Measurements from ENCODE around the gene TRIM67. TPM values are rescaled to one million over a fixed set of nuclear protein-coding genes. Genes with fewer than 3 reads are reported as not detected.

The TRIM67 gene
- total and polyA plus RNA-seq, 9 of the 15 experiments (the other 6 are each of a cell fraction or from before 2014, with no cell fraction given): 0.04 to 0.60 (median 0.31) TPM

DNA sequence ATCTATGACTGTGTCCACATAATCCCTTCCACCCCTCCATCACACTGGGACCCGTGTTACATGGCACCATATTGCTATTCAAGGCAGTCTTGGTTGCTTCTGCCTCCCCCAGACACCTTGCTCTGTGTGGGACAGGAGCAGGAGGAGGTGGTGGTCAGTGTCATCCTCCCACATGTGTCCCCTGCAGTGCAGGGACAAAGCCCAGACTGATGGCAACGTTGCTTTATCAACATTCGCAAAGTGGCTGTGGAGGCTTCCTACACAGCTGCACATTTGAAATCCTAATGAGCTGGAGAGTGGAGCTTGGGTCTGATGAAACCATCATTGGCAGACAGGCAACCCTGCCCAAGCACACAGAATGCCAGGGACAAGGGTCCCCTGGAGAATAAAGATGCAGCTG is 26.2 kb downstream of the TRIM67 start:
- Histone ChIP-seq H3K36me3 (ENCODE audit: control insufficient read depth, insufficient read depth, low read length) (no peaks in the 10 kb centered on the region), H3K4me1 (replicated peaks in 1 of 2; ENCODE audit: control insufficient read depth in 2 of 2, insufficient read depth in 2 of 2, low read length in 2 of 2) (no peaks in the 10 kb centered on the region; a peak in 3 of 5 replicates), H3K9me3 (replicated peaks; ENCODE audit: control insufficient read depth, insufficient read depth, low read depth, low read length) (no peaks in the 10 kb centered on the region), H3K27ac (ENCODE audit: extremely low read depth, low read depth, low read length) (no peak overlapping the region), H3K27me3 (ENCODE audit: control insufficient read depth in 2 of 2, insufficient read depth in 2 of 2, low read length in 2 of 2) (peaks cover 56 to 89% of the 10 kb centered on the region in 2 experiments), H2AFZ (ENCODE audit: low read depth, low read length) (no peak overlapping the region), H3K9me1 (ENCODE audit: control insufficient read depth, insufficient read depth, low read length) (no peaks in the 10 kb centered on the region), H4K20me1 (replicated peaks; ENCODE audit: control insufficient read depth, insufficient read depth, low read length) (peaks cover 6% of the 10 kb centered on the region; the same call in 1 of the 2 replicates), H3K4me3 (no peak overlapping the region), H3K4me2 (ENCODE audit: insufficient read depth, low read length) (no peak overlapping the region), H3K79me2 (ENCODE audit: control insufficient read depth, insufficient read depth, low read length) (no peaks in the 10 kb centered on the region), H3K9ac (ENCODE audit: insufficient read depth in 1 of 2, low read depth in 2 of 2, low read length in 2 of 2) (no peak overlapping the region)
- 4% methylated on average over 3 of the region's 3 CpGs for WGBS (ENCODE audit: insufficient coverage, low coverage, missing lambda C conversion rate)
- intact Hi-C loops (cut with micrococcal nuclease) (no loop called here), in situ Hi-C loops (cut with MboI) (no loop called here)
- ATAC-seq (no peak), DNase-seq (ENCODE audit: extremely low read depth in 1 of 4, low spot score in 3 of 4) (no peak), FAIRE-seq (no peak)
- POLR2A ChIA-PET: interaction anchor here (0.6 to 1.3 kb wide), 5 partner anchors 9 to 607 kb away, joined by 3 to 4 read pairs (median 3); no protein-coding TSS in a partner anchor
- no TSS peak for BruUV-seq (replicated peaks)
- CTCF ChIA-PET (ENCODE audit: low intra/inter-chr PET ratio): no interaction called here
- TF ChIP-seq, protein P1, sequence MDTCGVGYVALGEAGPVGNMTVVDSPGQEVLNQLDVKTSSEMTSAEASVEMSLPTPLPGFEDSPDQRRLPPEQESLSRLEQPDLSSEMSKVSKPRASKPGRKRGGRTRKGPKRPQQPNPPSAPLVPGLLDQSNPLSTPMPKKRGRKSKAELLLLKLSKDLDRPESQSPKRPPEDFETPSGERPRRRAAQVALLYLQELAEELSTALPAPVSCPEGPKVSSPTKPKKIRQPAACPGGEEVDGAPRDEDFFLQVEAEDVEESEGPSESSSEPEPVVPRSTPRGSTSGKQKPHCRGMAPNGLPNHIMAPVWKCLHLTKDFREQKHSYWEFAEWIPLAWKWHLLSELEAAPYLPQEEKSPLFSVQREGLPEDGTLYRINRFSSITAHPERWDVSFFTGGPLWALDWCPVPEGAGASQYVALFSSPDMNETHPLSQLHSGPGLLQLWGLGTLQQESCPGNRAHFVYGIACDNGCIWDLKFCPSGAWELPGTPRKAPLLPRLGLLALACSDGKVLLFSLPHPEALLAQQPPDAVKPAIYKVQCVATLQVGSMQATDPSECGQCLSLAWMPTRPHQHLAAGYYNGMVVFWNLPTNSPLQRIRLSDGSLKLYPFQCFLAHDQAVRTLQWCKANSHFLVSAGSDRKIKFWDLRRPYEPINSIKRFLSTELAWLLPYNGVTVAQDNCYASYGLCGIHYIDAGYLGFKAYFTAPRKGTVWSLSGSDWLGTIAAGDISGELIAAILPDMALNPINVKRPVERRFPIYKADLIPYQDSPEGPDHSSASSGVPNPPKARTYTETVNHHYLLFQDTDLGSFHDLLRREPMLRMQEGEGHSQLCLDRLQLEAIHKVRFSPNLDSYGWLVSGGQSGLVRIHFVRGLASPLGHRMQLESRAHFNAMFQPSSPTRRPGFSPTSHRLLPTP (IDR thresholded peaks at IDR 0.05; ENCODE audit: borderline replicate concordance, extremely low read depth, insufficient read length): no peak
- TF ChIP-seq, protein P2, sequence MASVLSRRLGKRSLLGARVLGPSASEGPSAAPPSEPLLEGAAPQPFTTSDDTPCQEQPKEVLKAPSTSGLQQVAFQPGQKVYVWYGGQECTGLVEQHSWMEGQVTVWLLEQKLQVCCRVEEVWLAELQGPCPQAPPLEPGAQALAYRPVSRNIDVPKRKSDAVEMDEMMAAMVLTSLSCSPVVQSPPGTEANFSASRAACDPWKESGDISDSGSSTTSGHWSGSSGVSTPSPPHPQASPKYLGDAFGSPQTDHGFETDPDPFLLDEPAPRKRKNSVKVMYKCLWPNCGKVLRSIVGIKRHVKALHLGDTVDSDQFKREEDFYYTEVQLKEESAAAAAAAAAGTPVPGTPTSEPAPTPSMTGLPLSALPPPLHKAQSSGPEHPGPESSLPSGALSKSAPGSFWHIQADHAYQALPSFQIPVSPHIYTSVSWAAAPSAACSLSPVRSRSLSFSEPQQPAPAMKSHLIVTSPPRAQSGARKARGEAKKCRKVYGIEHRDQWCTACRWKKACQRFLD (CRISPR knock-in tag; IDR thresholded peaks at IDR 0.05): no peak
- no peak for TF ChIP-seq BMI1 (IDR thresholded peaks at IDR 0.05; ENCODE audit: low read length)
- TF ChIP-seq, protein P3, sequence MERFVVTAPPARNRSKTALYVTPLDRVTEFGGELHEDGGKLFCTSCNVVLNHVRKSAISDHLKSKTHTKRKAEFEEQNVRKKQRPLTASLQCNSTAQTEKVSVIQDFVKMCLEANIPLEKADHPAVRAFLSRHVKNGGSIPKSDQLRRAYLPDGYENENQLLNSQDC (CRISPR knock-in tag; IDR thresholded peaks at IDR 0.05): no peak
- TF ChIP-seq, protein P4, sequence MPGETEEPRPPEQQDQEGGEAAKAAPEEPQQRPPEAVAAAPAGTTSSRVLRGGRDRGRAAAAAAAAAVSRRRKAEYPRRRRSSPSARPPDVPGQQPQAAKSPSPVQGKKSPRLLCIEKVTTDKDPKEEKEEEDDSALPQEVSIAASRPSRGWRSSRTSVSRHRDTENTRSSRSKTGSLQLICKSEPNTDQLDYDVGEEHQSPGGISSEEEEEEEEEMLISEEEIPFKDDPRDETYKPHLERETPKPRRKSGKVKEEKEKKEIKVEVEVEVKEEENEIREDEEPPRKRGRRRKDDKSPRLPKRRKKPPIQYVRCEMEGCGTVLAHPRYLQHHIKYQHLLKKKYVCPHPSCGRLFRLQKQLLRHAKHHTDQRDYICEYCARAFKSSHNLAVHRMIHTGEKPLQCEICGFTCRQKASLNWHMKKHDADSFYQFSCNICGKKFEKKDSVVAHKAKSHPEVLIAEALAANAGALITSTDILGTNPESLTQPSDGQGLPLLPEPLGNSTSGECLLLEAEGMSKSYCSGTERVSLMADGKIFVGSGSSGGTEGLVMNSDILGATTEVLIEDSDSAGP (CRISPR knock-in tag; IDR thresholded peaks at IDR 0.05): no peak
- TF ChIP-seq ZNF3 (CRISPR knock-in tag; IDR thresholded peaks at IDR 0.05): no peak
- no peak for TF ChIP-seq HOXB6 (CRISPR knock-in tag; IDR thresholded peaks at IDR 0.05; ENCODE audit: borderline replicate concordance)
- no peak for TF ChIP-seq ZNF41 (CRISPR knock-in tag; conservative IDR thresholded peaks at IDR 0.05)
- TF ChIP-seq CTBP1 (IDR thresholded peaks at IDR 0.05; ENCODE audit: borderline replicate concordance): no peak
- TF ChIP-seq, protein P5, sequence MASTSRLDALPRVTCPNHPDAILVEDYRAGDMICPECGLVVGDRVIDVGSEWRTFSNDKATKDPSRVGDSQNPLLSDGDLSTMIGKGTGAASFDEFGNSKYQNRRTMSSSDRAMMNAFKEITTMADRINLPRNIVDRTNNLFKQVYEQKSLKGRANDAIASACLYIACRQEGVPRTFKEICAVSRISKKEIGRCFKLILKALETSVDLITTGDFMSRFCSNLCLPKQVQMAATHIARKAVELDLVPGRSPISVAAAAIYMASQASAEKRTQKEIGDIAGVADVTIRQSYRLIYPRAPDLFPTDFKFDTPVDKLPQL (IDR thresholded peaks at IDR 0.05; ENCODE audit: extremely low read depth, insufficient read length): no peak
- TF ChIP-seq ELF1 (tag; IDR thresholded peaks at IDR 0.05): no peak
- TF ChIP-seq YY1 (IDR thresholded peaks at IDR 0.05; ENCODE audit: borderline replicate concordance in 1 of 3, control insufficient read depth in 1 of 3, extremely low read depth in 1 of 3, insufficient read depth in 3 of 3, insufficient read length in 1 of 3, insufficient replicate concordance in 2 of 3, low read depth in 1 of 3, low read length in 2 of 3): no peak

Measured in K562 (cell line).